H9 (cell line): ENCODE measurements around the gene GABRB1. TPM values are rescaled to one million over a fixed set of nuclear protein-coding genes. Genes with fewer than 3 reads are reported as not detected.

Experiments
- DNase-seq: peaks from one replicate; pipeline ENCODE4 v3.0.0-alpha.2; 2017
- H2AFZ ChIP-seq: one replicate; pipeline ENCODE4 v1.6.1; 2013; ENCODE audit warnings: mild to moderate bottlenecking, low read length, control low read depth, moderate library complexity
- H2AK5ac ChIP-seq: 2 replicates; pipeline ENCODE4 v1.6.1; 2013; ENCODE audit warnings: low read length, control low read depth, mixed read lengths; ENCODE audit not compliant: insufficient read length
- H2BK120ac ChIP-seq: one replicate; pipeline ENCODE4 v1.6.1; 2013; ENCODE audit warnings: low read depth, mild to moderate bottlenecking, low read length, control low read depth, inconsistent platforms; ENCODE audit not compliant: poor library complexity, severe bottlenecking
- H2BK12ac ChIP-seq: 2 replicates; pipeline ENCODE4 v1.6.1; 2013; ENCODE audit warnings: low read length, control low read depth, mixed read lengths, low read depth; ENCODE audit not compliant: insufficient read length
- H2BK15ac ChIP-seq: 2 replicates; pipeline ENCODE4 v1.6.1; 2013; ENCODE audit warnings: low read depth, low read length, control low read depth
- H2BK20ac ChIP-seq: one replicate; pipeline ENCODE4 v1.6.1; 2013; ENCODE audit warnings: low read depth, mild to moderate bottlenecking, low read length, control low read depth, inconsistent platforms; ENCODE audit not compliant: poor library complexity, severe bottlenecking
- H2BK5ac ChIP-seq: 2 replicates; pipeline ENCODE4 v1.6.1; 2013; ENCODE audit warnings: low read length, control low read depth, mixed read lengths; ENCODE audit not compliant: insufficient read length
- H3K14ac ChIP-seq: 2 replicates; pipeline ENCODE4 v1.6.1; 2013; ENCODE audit warnings: low read length, control low read depth; ENCODE audit not compliant: insufficient read depth
- H3K18ac ChIP-seq: 2 replicates; pipeline ENCODE4 v1.6.1; 2013; ENCODE audit warnings: low read depth, mild to moderate bottlenecking, mixed read lengths, low read length, control low read depth; ENCODE audit not compliant: insufficient read length
- H3K23ac ChIP-seq: 2 replicates; pipeline ENCODE4 v1.6.1; 2013; ENCODE audit warnings: low read length, control low read depth, mixed read lengths, low read depth; ENCODE audit not compliant: insufficient read length
- H3K23me2 ChIP-seq: 2 replicates; pipeline ENCODE4 v1.6.1; 2013; ENCODE audit warnings: low read depth, mild to moderate bottlenecking, mixed read lengths, low read length, control low read depth; ENCODE audit not compliant: insufficient read length, poor library complexity, severe bottlenecking
- H3K27ac ChIP-seq: 2 replicates; pipeline ENCODE4 v1.5.1; 2013; ENCODE audit warnings: low read length, control low read depth, mixed read lengths, low read depth; ENCODE audit not compliant: insufficient read length
- H3K27me3 ChIP-seq: 2 replicates; pipeline ENCODE4 v1.6.1; 2013; ENCODE audit warnings: low read length, control low read depth, inconsistent platforms; ENCODE audit not compliant: insufficient read depth
- H3K4ac ChIP-seq: 2 replicates; pipeline ENCODE4 v1.6.1; 2013; ENCODE audit warnings: low read depth, mild to moderate bottlenecking, control low read depth, inconsistent platforms, low read length, moderate library complexity
- H3K4me1 ChIP-seq: 2 replicates; pipeline ENCODE4 v1.6.1; 2013; ENCODE audit warnings: low read length, control low read depth, inconsistent platforms; ENCODE audit not compliant: insufficient read depth
- H3K4me2 ChIP-seq: 2 replicates; pipeline ENCODE4 v1.6.1; 2013; ENCODE audit warnings: low read length, control low read depth, mixed read lengths; ENCODE audit not compliant: insufficient read length, insufficient read depth
- H3K56ac ChIP-seq: 2 replicates; pipeline ENCODE4 v1.6.1; 2013; ENCODE audit warnings: low read depth, mild to moderate bottlenecking, mixed read lengths, low read length, control low read depth; ENCODE audit not compliant: insufficient read length
- H3K79me1 ChIP-seq: 2 replicates; pipeline ENCODE4 v1.6.1; 2013; ENCODE audit warnings: low read depth, mild to moderate bottlenecking, moderate library complexity, low read length, control low read depth, inconsistent platforms; ENCODE audit not compliant: insufficient read depth, poor library complexity, severe bottlenecking
- H3K79me2 ChIP-seq: 2 replicates; pipeline ENCODE4 v1.6.1; 2013; ENCODE audit warnings: low read length, control low read depth, inconsistent platforms; ENCODE audit not compliant: insufficient read depth
- H3K9ac ChIP-seq: 2 replicates; pipeline ENCODE4 v1.6.1; 2013; ENCODE audit warnings: low read length, control low read depth, mixed read lengths; ENCODE audit not compliant: insufficient read length; ENCODE audit errors: extremely low read depth
- H3K9me3 ChIP-seq: one replicate; pipeline ENCODE4 v1.6.1; 2013; ENCODE audit warnings: low read depth, low read length, inconsistent platforms; ENCODE audit not compliant: control insufficient read depth
- H3T11ph ChIP-seq: one replicate; pipeline ENCODE4 v1.6.1; 2013; ENCODE audit warnings: mild to moderate bottlenecking, low read length, control low read depth, inconsistent platforms
- H4K20me1 ChIP-seq: one replicate; pipeline ENCODE4 v1.6.1; 2013; ENCODE audit not compliant: control insufficient read depth, insufficient read length, insufficient read depth
- H4K5ac ChIP-seq: 2 replicates; pipeline ENCODE4 v1.6.1; 2013; ENCODE audit warnings: low read depth, mild to moderate bottlenecking, mixed read lengths, low read length, control low read depth; ENCODE audit not compliant: insufficient read length
- H4K8ac ChIP-seq: replicated peaks from 2 replicates; pipeline ENCODE4 v1.6.1; 2013; ENCODE audit warnings: low read length, control low read depth, mixed read lengths, low read depth; ENCODE audit not compliant: insufficient read length
- H4K91ac ChIP-seq: 2 replicates; pipeline ENCODE4 v1.6.1; 2013; ENCODE audit warnings: low read depth, mild to moderate bottlenecking, moderate library complexity, mixed read lengths, low read length, control low read depth; ENCODE audit not compliant: insufficient read length
- H3K27ac Mint-ChIP-seq, 3 experiments: 2 replicates in 2 of 3; 3 replicates in 1 of 3; pipeline ENCODE4 v1.8.0; 2020 to 2021; ENCODE audit warnings: mixed read lengths in 3 of 3, mild to moderate bottlenecking in 1 of 3, moderate library complexity in 1 of 3
- H3K27me3 Mint-ChIP-seq: 2 replicates; pipeline ENCODE4 v1.8.0; 2021; ENCODE audit warnings: low read depth, mild to moderate bottlenecking, moderate library complexity, mixed read lengths
- H3K36me3 Mint-ChIP-seq, 3 experiments: 2 replicates in 2 of 3; 3 replicates in 1 of 3; pipeline ENCODE4 v1.8.0; 2020 to 2021; ENCODE audit warnings: low read depth in 3 of 3, mixed read lengths in 3 of 3; ENCODE audit not compliant: insufficient read depth in 1 of 3
- H3K4me1 Mint-ChIP-seq, 2 experiments: 2 replicates each; pipeline ENCODE4 v1.8.0; 2020; ENCODE audit warnings: mixed read lengths in 2 of 2
- H3K4me3 Mint-ChIP-seq, 2 experiments: 2 replicates in 1 of 2; 3 replicates in 1 of 2; pipeline ENCODE4 v1.8.0; 2020 to 2021; ENCODE audit warnings: mild to moderate bottlenecking in 2 of 2, mixed read lengths in 2 of 2, moderate library complexity in 1 of 2
- H3K9me3 Mint-ChIP-seq, 2 experiments: 2 replicates in 1 of 2; 3 replicates in 1 of 2; pipeline ENCODE4 v1.8.0; 2020; ENCODE audit warnings: mild to moderate bottlenecking in 2 of 2, mixed read lengths in 2 of 2, moderate library complexity in 1 of 2
- WGBS: extraction: QIAGEN DNeasy Blood & Tissue Kit; methylation state at CpG from one replicate; pipeline ENCODE4 v1.1.7; 2013; ENCODE audit warnings: missing lambda C conversion rate, low lambda C conversion rate, mixed read lengths; ENCODE audit not compliant: insufficient read length; ENCODE audit errors: extremely low coverage; 5-methylcytosine and 5-hydroxymethylcytosine counted together
- total RNA-seq: library from RNA; stranded (reverse); gene quantifications from 2 replicates; pipeline ENCODE4 v1.2.1, GENCODE V29; 2021
- TF ChIP-seq, protein P1 (sequence below): fragments of 200-600 bp; sonication (generic); conservative IDR thresholded peaks from 3 replicates; pipeline ENCODE4 v1.8.0; 2021; ENCODE audit warnings: antibody characterized with exemption, mild to moderate bottlenecking

Gene GABRB1
- total RNA-seq, 1 experiment from 2014 or later, result 0.39 TPM

DNA sequence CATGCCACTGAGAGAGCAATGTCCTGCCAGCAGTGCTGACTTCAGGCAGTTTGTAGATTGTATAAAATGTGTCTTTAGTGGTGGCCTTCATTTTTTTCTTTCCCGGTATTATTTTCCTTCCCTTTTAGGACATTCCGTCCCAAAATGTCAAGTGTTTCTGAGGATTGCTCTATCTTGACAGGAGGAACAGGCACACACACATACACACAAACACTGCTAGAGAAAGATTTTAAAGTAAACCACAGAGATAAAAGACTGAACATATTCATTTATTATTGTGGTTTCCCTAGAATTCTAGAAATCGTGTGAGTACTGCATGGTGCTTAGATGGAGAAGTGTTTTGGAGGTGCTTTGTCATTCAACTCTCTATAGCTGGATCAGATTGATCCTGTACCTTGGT is 111.9 kb downstream of the GABRB1 start:
- Histone ChIP-seq H4K5ac (no peak overlapping the region), H4K91ac (no peak overlapping the region), H2BK20ac (no peak overlapping the region), H3K4ac (no peak overlapping the region), H4K8ac (no peak overlapping the region), H2BK120ac (no peak overlapping the region), H3K9me3 (no peaks in the 10 kb centered on the region), H2BK15ac (no peak overlapping the region), H2BK5ac (no peak overlapping the region), H3K23me2 (no peaks in the 10 kb centered on the region), H3K14ac (no peak overlapping the region), H3K27me3 (no peaks in the 10 kb centered on the region), H3K79me2 (no peaks in the 10 kb centered on the region), H3T11ph (no peak overlapping the region), H4K20me1 (no peaks in the 10 kb centered on the region), H3K9ac (no peak overlapping the region), H2AFZ (no peak overlapping the region), H3K79me1 (no peaks in the 10 kb centered on the region), H3K56ac (no peak overlapping the region), H3K4me1 (no peaks in the 10 kb centered on the region), H3K4me2 (no peak overlapping the region), H3K18ac (no peak overlapping the region), H3K27ac (no peak overlapping the region), H3K23ac (no peak overlapping the region), H2BK12ac (no peak overlapping the region), H2AK5ac (no peak overlapping the region)
- no CpG with 5 or more reads among the region's 3 CpGs for WGBS
- TF ChIP-seq, protein P1, sequence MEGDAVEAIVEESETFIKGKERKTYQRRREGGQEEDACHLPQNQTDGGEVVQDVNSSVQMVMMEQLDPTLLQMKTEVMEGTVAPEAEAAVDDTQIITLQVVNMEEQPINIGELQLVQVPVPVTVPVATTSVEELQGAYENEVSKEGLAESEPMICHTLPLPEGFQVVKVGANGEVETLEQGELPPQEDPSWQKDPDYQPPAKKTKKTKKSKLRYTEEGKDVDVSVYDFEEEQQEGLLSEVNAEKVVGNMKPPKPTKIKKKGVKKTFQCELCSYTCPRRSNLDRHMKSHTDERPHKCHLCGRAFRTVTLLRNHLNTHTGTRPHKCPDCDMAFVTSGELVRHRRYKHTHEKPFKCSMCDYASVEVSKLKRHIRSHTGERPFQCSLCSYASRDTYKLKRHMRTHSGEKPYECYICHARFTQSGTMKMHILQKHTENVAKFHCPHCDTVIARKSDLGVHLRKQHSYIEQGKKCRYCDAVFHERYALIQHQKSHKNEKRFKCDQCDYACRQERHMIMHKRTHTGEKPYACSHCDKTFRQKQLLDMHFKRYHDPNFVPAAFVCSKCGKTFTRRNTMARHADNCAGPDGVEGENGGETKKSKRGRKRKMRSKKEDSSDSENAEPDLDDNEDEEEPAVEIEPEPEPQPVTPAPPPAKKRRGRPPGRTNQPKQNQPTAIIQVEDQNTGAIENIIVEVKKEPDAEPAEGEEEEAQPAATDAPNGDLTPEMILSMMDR, result no peak
- H3K4me3 Mint-ChIP-seq, result no peak overlapping the region
- no peaks in the 10 kb centered on the region for H3K27me3 Mint-ChIP-seq
- H3K36me3 Mint-ChIP-seq, result no peaks in the 10 kb centered on the region
- H3K9me3 Mint-ChIP-seq, result no peaks in the 10 kb centered on the region
- no peak overlapping the region for H3K27ac Mint-ChIP-seq
- H3K4me1 Mint-ChIP-seq, result no peaks in the 10 kb centered on the region
- no peak for DNase-seq
